Endothelial cell (in vitro differentiated cells): Measurements from ENCODE around the gene COL24A1. TPM values are rescaled to one million over a fixed set of nuclear protein-coding genes. Genes with fewer than 3 reads are reported as not detected.

Experiments used
- DNase-seq: peaks from one replicate; pipeline ENCODE4 v3.0.0; 2021; ENCODE audit warnings: low spot score
- H3K27ac Mint-ChIP-seq: one replicate; pipeline ENCODE4 v1.8.0; 2021; ENCODE audit warnings: mixed read lengths, inconsistent platforms; ENCODE audit not compliant: unreplicated experiment
- H3K27me3 Mint-ChIP-seq: one replicate; pipeline ENCODE4 v1.8.0; 2021; ENCODE audit warnings: mild to moderate bottlenecking, moderate library complexity, mixed read lengths, inconsistent platforms; ENCODE audit not compliant: unreplicated experiment
- H3K36me3 Mint-ChIP-seq: one replicate; pipeline ENCODE4 v1.8.0; 2021; ENCODE audit warnings: mild to moderate bottlenecking, low read depth, mixed read lengths, inconsistent platforms; ENCODE audit not compliant: unreplicated experiment
- H3K4me1 Mint-ChIP-seq: one replicate; pipeline ENCODE4 v1.8.0; 2021; ENCODE audit warnings: mild to moderate bottlenecking, mixed read lengths, inconsistent platforms; ENCODE audit not compliant: unreplicated experiment
- H3K4me3 Mint-ChIP-seq: one replicate; pipeline ENCODE4 v1.8.0; 2021; ENCODE audit warnings: mild to moderate bottlenecking, mixed read lengths, inconsistent platforms; ENCODE audit not compliant: unreplicated experiment
- H3K9me3 Mint-ChIP-seq: one replicate; pipeline ENCODE4 v1.8.0; 2021; ENCODE audit warnings: mixed read lengths, inconsistent platforms; ENCODE audit not compliant: unreplicated experiment
- total RNA-seq: library from RNA; stranded (reverse); fragmentation: NEBNext Ultra II Directional; extraction: Animal tissue kit (Norgen Biotek cat#: 25700); gene quantifications from one replicate; pipeline ENCODE4 v1.2.1, GENCODE V29; 2021; ENCODE audit not compliant: unreplicated experiment
- TF ChIP-seq, protein P1 (sequence below): fragments of 200-600 bp; sonication (generic); IDR thresholded peaks from one replicate; pipeline ENCODE4 v1.5.0; 2021; ENCODE audit warnings: antibody characterized with exemption; ENCODE audit not compliant: unreplicated experiment

Gene COL24A1
- total RNA-seq, 1 donor from 2014 or later = 0.74 TPM

DNA sequence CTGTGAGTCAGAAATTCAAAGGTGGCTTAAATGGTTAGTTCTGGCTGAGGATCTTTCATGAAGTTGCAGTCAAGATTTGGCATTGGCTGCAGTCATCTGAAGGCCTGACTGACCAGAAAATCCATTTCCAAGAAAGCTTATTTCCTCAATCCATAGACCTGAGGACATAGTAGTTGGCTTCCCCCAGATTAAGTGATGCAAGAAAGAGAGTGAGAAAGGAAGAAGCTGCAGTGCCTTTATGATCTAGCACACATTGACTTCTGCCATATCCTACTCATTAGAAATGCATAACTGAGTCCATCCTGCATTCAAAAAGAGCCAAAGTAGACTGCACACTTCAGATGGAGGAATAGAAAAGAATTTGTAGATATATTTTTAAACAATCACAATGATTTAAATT, 222.6 kb downstream of the COL24A1 start:
- Mint-ChIP-seq H3K9me3 (no peaks in the 10 kb centered on the region), H3K4me1 (no peaks in the 10 kb centered on the region), H3K27me3 (no peaks in the 10 kb centered on the region), H3K36me3 (no peaks in the 10 kb centered on the region), H3K27ac (no peak overlapping the region), H3K4me3 (no peak overlapping the region)
- no peak for DNase-seq
- TF ChIP-seq, protein P1, sequence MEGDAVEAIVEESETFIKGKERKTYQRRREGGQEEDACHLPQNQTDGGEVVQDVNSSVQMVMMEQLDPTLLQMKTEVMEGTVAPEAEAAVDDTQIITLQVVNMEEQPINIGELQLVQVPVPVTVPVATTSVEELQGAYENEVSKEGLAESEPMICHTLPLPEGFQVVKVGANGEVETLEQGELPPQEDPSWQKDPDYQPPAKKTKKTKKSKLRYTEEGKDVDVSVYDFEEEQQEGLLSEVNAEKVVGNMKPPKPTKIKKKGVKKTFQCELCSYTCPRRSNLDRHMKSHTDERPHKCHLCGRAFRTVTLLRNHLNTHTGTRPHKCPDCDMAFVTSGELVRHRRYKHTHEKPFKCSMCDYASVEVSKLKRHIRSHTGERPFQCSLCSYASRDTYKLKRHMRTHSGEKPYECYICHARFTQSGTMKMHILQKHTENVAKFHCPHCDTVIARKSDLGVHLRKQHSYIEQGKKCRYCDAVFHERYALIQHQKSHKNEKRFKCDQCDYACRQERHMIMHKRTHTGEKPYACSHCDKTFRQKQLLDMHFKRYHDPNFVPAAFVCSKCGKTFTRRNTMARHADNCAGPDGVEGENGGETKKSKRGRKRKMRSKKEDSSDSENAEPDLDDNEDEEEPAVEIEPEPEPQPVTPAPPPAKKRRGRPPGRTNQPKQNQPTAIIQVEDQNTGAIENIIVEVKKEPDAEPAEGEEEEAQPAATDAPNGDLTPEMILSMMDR = no peak

DNA sequence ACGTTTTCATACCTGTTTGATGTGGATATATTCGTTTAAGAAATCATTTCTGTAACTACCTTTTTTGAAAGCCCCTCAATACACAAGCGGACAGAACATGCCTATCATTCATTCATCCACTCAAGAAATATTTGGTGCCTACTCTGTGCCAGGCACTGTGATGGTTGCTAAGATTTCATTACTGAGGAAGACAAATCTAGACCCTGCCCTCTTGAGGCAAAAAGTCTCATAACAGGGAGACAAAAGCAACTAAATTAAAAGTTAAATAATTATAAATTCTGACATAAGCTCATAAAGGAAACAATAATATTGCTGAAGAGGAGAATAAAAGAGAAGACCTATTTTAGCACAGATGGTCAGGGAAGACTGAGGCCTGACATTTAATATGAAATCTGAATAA, 244.8 kb downstream of the COL24A1 start:
- DNase-seq = no peak
- H3K36me3 Mint-ChIP-seq = no peaks in the 10 kb centered on the region
- TF ChIP-seq, protein P1 = peak; percentile 57
- no peak overlapping the region for H3K4me3 Mint-ChIP-seq
- H3K4me1 Mint-ChIP-seq = no peaks in the 10 kb centered on the region
- H3K27me3 Mint-ChIP-seq = no peaks in the 10 kb centered on the region
- no peaks in the 10 kb centered on the region for H3K9me3 Mint-ChIP-seq
- no peak overlapping the region for H3K27ac Mint-ChIP-seq

DNA sequence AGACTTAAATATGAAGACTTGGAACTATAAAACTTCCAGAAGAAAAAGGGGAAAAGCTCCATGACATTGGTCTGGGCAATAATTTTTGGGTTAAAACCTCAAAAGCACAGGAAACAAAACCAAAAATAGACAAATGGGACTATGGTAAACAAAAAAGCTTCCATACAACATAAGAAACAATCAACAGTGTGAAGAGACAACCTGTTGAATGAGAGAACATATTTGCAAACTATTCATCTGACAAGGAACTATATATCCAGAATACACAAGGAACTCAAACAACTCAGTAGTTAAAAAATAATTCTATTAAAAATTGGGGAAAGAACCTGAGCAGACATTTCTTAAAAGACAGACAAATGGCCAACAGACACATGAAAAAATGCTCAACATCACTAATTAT, 255.7 kb downstream of the COL24A1 start:
- H3K36me3 Mint-ChIP-seq = no peaks in the 10 kb centered on the region
- TF ChIP-seq, protein P1 = no peak
- DNase-seq = no peak
- H3K27ac Mint-ChIP-seq = no peak overlapping the region
- no peaks in the 10 kb centered on the region for H3K9me3 Mint-ChIP-seq
- no peak overlapping the region for H3K4me3 Mint-ChIP-seq
- H3K27me3 Mint-ChIP-seq = no peaks in the 10 kb centered on the region
- no peaks in the 10 kb centered on the region for H3K4me1 Mint-ChIP-seq

DNA sequence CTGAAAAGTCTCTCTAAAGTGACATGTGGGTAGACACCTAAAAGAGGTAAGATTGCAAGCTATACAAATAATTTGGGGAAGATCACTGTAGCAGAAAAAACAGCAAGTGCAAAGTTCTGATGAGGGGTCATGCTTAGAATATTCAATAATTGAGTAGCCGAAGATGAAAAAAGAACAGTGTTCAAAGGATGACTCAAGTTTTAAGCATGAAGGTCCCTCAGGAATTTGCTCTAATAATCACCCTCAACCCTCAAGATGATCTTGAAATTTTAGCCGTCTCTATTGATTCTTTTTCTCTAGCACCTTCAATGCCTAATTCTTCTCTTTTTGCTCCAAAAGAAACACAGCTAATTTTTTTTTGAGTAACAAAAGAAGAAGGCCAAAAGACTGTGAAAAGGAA, 257.7 kb downstream of the COL24A1 start:
- no peaks in the 10 kb centered on the region for H3K9me3 Mint-ChIP-seq
- H3K4me1 Mint-ChIP-seq = no peaks in the 10 kb centered on the region
- no peak overlapping the region for H3K4me3 Mint-ChIP-seq
- H3K27ac Mint-ChIP-seq = no peak overlapping the region
- no peak for DNase-seq
- no peaks in the 10 kb centered on the region for H3K27me3 Mint-ChIP-seq
- no peaks in the 10 kb centered on the region for H3K36me3 Mint-ChIP-seq
- TF ChIP-seq, protein P1 = no peak

DNA sequence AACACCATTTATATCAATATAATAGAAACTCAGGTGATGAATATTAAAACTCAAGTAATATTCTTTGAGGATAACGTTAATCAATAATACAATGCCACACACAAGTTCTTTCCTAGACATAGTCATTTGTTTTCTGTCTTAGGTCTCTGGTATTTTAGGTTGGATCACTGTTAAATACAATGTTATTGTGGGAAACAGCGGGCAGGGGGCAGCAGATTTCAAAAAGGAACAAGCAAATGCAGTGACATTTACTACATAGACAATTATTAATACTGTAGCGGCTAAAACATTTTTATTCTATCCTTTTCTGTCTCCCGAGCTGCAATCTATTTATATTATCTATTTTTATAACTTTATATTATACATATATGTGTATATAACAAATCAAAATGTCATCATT, 261.9 kb downstream of the COL24A1 start:
- no peaks in the 10 kb centered on the region for H3K36me3 Mint-ChIP-seq
- TF ChIP-seq, protein P1 = peak; percentile 57
- no peaks in the 10 kb centered on the region for H3K9me3 Mint-ChIP-seq
- peak; percentile 39 for DNase-seq
- no peak overlapping the region for H3K4me3 Mint-ChIP-seq
- no peaks in the 10 kb centered on the region for H3K4me1 Mint-ChIP-seq
- H3K27me3 Mint-ChIP-seq = no peaks in the 10 kb centered on the region
- H3K27ac Mint-ChIP-seq = no peak overlapping the region
